WERI-Rb-1 (cell line): Measurements from ENCODE around the gene DGCR6L.
"Not testable (repeated sequence)": the region's sequence is repeated elsewhere in the genome, so short reads cannot be mapped to it uniquely, and the experiment has no call there.

ENCODE experiments used
- DNase-seq: peaks from one replicate; pipeline ENCODE4 v3.0.0-alpha.2; 2020
- H3K27ac ChIP-seq: fragments of 250-450 bp; sonication (Bioruptor Pico); 2 replicates; pipeline ENCODE4 v1.5.1; 2020; ENCODE audit warnings: mild to moderate bottlenecking, moderate library complexity
- H3K27me3 ChIP-seq: fragments of 250-450 bp; sonication (Bioruptor Pico); 2 replicates; pipeline ENCODE4 v1.5.1; 2021; ENCODE audit warnings: mild to moderate bottlenecking, low read depth, moderate library complexity; ENCODE audit not compliant: insufficient read depth, severe bottlenecking
- H3K36me3 ChIP-seq: fragments of 250-450 bp; sonication (Bioruptor Pico); 2 replicates; pipeline ENCODE4 v1.5.1; 2020; ENCODE audit warnings: mild to moderate bottlenecking, moderate library complexity
- H3K4me3 ChIP-seq: 2 replicates; pipeline ENCODE4 v1.5.1; 2011; ENCODE audit warnings: low read depth, mild to moderate bottlenecking, control low read depth, low read length
- H3K9me3 ChIP-seq: fragments of 250-450 bp; sonication (Bioruptor Pico); 2 replicates; pipeline ENCODE4 v1.5.1; 2021; ENCODE audit warnings: mild to moderate bottlenecking, moderate library complexity; ENCODE audit not compliant: severe bottlenecking
- TF ChIP-seq, protein P1 (sequence below): IDR thresholded peaks from 2 replicates; pipeline ENCODE4 v1.5.1; 2011; ENCODE audit warnings: low read depth, mild to moderate bottlenecking, control low read depth, inconsistent platforms, low read length

DGCR6L gene

DNA sequence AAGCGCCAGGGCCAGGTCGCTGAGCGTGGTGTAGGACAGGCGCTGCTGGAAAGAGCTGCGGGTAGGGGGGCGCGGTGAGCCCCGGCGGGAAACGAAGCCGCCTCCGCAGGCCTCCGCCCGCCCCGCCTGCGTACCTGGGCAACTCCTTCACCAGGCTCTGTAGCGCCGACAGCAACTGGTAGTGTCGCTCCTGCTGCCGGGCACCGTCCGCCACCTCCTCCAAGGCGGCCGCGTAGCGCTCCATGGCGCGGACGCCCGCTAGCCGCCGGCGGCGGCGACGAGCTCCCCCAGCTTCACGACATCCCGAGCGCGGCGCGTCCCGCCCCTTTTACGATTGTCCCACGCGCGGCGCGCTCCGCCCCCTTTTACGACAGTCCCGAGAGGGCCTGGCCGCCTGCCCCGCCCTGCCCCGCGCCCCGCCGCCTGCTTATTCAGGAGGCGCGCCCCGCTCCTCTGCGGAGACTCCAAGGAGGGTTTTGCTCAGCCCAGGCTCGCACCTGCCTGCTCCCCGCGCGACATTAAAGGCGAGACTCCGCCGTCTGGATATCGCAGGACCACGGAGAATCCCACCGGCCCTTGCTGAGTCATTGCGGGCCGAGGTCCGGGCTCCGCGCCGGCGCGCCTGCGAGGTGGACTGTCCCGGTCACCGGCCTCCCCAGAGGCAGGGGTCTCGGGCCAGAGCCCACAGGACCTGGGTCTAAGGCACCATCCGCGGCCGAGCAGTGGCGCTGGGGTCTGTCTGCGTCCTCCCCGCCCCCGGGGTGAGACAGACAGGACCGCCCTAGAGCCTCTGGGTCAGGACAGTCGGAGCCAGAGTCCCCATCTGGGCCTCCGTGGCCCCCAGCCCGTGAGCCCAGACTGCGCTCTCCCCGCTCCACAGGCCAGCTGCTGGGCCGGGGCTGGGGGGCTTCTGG, at the start of gene DGCR6L:
Gene DGCR6L (minus strand): TSS at position 316 of the 914 bp plus-strand sequence. CDS start 72 bp downstream, at position 244.
- no peaks in the 10 kb centered on the region for H3K36me3 ChIP-seq
- no peaks in the 10 kb centered on the region for H3K9me3 ChIP-seq
- peak within 1 kb of the TSS; percentile 81 for H3K4me3 ChIP-seq
- H3K27ac ChIP-seq: peak within 1 kb of the TSS; percentile 84
- DNase-seq: peak; percentile 97
- TF ChIP-seq, protein P1, sequence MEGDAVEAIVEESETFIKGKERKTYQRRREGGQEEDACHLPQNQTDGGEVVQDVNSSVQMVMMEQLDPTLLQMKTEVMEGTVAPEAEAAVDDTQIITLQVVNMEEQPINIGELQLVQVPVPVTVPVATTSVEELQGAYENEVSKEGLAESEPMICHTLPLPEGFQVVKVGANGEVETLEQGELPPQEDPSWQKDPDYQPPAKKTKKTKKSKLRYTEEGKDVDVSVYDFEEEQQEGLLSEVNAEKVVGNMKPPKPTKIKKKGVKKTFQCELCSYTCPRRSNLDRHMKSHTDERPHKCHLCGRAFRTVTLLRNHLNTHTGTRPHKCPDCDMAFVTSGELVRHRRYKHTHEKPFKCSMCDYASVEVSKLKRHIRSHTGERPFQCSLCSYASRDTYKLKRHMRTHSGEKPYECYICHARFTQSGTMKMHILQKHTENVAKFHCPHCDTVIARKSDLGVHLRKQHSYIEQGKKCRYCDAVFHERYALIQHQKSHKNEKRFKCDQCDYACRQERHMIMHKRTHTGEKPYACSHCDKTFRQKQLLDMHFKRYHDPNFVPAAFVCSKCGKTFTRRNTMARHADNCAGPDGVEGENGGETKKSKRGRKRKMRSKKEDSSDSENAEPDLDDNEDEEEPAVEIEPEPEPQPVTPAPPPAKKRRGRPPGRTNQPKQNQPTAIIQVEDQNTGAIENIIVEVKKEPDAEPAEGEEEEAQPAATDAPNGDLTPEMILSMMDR: 0 out of 2 replicates have a peak, but pooled peaks have one; percentile 5
- no peaks in the 10 kb centered on the region for H3K27me3 ChIP-seq

DNA sequence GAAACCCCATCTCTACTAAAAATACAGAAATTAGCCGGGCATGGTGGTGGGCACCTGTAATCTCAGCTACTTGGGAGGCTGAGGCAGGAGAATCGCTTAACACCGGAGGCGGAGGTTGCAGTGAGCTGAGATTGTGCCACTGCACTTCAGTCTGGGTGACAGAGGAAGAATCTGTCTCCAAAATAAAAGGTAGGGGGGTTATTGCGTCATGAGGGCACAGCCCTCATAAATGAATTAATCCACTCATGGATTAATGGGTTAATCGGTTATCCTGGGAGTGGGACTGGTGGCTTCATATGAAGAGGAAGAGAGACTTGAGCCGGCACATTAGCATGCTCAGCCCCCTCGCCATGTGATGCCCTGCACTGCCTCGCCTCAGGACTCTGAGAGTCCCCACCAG, 49.0 kb upstream of the DGCR6L start:
- H3K4me3 ChIP-seq, H3K36me3 ChIP-seq, H3K27me3 ChIP-seq, H3K27ac ChIP-seq, DNase-seq, H3K9me3 ChIP-seq: not testable (repeated sequence)

DNA sequence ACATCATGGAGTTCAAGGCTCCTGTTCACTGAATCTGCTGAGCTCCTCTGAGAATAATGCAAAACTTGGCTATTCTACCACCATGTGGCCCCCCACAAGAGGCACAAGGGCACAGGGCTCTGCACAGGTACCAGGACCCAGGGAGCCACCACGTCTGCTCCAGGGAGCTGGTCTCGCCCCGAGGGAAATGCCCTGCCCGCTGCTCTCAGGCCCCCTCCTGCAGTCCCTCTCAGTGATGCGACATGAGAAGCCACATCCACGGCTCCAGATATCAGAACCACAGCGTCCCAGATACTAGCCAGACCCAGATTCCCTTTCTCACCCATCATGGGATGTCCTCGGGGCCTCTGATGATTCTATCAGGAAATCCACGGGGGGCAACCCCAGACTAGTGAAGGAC, 47.0 kb upstream of the DGCR6L start:
- not testable (repeated sequence) for H3K36me3 ChIP-seq

DNA sequence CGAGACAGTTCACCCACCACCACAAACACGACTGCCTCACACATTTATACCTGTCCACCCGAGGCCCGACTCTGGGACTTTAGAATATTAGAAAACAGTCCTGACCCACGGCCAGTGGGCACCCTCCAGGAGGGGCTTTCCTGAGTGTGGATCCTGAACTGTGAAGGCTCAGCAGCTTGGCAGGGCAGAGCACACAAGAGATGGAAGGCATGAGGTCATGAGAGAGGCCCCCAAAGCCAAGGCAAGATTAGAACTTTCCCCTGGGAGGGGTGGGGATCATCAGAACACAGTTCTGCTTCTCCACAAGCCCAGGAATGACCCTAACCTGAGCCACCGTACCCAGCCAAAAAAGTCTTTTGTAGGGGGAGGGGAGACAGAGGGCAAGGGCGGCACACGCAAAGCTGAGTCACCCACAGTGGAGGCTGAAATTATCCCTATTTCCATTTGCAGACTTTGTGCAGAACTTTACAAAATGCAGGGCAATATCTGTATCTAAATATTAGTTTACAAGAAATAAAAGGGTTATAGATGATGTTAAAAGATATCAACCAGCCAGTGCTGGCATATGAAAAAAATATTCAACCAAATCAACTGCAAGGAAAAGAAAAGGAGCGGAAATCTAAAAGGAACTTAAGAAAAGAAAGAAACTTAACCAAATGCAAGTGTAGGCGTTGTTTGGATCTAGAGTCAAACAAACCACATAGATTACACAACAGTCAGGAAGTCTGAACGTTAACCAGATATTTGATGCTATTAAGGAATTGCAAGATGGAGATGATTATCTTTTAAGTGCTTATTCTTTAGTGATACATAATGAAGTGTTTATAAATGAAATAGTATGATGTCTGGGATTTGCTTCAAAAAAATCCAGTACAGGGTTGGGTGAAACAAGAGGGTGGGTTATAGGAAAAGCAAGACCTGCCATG, 44.7 kb upstream of the DGCR6L start:
- not testable (repeated sequence) for H3K27ac ChIP-seq, DNase-seq, H3K4me3 ChIP-seq

More for the DNA sequence above, 47.0 kb upstream of the DGCR6L start:
- not testable (repeated sequence) for H3K9me3 ChIP-seq, H3K27ac ChIP-seq, H3K27me3 ChIP-seq, H3K4me3 ChIP-seq, DNase-seq

DNA sequence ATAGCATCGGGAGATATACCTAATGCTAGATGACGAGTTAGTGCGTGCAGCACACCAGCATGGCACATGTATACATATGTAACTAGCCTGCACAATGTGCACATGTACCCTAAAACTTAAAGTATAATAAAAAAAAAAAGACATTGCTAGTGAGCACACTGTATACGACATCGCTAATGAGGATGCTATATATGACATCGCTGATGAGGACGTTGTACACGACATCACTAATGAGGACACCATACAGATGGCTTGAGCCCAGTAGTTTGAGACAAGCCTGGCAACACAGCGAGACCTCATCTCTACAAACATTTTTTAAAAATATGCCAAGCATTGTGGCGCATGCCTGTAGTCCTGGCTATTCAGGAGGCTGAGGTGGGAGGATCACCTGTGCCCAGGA, 42.5 kb upstream of the DGCR6L start:
- not testable (repeated sequence) for DNase-seq

More for the DNA sequence above, 44.7 kb upstream of the DGCR6L start:
- H3K36me3 ChIP-seq, H3K27me3 ChIP-seq, H3K9me3 ChIP-seq: not testable (repeated sequence)

DNA sequence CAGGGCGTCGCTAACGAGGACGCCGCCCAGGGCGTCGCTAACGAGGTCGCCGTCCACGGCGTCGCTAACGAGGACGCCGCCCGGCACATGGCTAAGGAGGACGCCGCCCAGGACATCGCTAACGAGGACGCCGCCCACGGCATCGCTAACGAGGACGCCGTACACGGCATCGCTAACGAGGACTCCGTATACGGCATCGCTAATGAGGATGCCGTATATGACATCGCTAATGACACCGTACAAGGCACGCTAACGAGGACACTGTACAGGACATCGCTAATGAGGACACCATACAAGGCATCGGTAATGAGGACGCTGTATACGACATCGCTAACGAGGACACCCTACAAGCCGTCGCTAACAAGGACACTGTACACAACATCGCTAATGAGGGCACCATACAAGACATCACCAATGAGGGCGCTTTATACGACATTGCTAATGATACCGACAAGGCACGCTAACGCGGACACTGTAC, 41.9 kb upstream of the DGCR6L start:
- H3K36me3 ChIP-seq, DNase-seq, H3K27ac ChIP-seq, H3K27me3 ChIP-seq, H3K9me3 ChIP-seq, H3K4me3 ChIP-seq: not testable (repeated sequence)

More for the DNA sequence above, 42.5 kb upstream of the DGCR6L start:
- not testable (repeated sequence) for H3K9me3 ChIP-seq, H3K27ac ChIP-seq, H3K36me3 ChIP-seq, H3K4me3 ChIP-seq, H3K27me3 ChIP-seq

DNA sequence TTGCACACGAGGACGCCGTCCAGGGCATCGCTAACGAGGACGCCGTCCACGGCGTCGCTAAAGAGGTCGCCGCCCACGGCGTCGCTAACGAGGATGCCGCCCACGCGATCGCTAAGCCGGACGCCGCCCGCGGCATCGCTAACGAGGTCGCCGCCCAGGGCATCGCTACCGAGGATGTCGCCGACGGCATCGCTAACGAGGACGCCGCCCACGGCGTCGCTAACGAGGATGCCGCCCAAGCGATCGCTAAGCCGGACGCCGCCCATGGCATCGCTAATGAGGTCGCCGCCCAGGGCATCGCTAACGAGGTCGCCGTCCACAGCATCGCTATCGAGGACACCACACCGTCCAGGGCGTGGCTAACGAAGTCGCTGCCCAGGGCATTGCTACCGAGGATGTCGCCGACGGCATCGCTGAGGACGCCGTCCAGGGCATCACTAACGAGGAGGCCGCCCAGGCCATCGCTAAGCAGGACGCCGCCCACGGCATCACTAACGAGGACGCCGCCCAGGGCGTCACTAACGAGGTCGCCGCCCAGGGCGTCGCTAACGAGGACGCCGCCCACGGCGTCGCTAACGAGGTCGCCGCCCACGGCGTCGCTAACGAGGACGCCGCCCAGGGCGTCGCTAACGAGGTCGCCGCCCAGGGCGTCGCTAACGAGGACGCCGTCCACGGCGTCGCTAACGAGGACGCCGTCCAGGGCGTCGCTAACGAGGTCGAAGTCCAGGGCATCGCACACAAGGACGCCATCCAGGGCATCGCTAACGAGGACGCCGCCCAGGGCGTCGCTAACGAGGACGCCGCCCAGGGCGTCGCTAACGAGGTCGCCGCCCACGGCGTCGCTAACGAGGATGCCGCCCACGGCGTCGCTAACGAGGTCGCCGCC, 41.2 kb upstream of the DGCR6L start:
- DNase-seq, H3K4me3 ChIP-seq, H3K27ac ChIP-seq, H3K36me3 ChIP-seq, H3K27me3 ChIP-seq, H3K9me3 ChIP-seq: not testable (repeated sequence)

DNA sequence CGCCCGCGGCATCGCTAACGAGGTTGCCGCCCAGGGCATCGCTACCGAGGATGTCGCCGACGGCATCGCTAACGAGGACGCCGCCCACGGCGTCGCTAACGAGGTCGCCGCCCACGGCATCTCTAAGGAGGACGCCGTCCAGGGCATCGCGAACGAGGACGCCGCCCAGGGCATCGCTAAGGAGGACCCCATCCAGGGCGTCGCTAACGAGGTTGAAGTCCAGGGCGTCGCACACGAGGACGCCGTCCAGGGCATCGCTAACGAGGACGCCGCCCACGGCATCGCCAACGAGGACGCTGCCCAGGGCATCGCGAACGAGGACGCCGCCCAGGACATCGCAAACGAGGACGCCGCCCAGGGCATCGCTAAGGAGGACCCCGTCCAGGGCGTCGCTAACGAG, 40.4 kb upstream of the DGCR6L start:
- H3K27ac ChIP-seq, H3K36me3 ChIP-seq, H3K9me3 ChIP-seq, DNase-seq, H3K27me3 ChIP-seq, H3K4me3 ChIP-seq: not testable (repeated sequence)

DNA sequence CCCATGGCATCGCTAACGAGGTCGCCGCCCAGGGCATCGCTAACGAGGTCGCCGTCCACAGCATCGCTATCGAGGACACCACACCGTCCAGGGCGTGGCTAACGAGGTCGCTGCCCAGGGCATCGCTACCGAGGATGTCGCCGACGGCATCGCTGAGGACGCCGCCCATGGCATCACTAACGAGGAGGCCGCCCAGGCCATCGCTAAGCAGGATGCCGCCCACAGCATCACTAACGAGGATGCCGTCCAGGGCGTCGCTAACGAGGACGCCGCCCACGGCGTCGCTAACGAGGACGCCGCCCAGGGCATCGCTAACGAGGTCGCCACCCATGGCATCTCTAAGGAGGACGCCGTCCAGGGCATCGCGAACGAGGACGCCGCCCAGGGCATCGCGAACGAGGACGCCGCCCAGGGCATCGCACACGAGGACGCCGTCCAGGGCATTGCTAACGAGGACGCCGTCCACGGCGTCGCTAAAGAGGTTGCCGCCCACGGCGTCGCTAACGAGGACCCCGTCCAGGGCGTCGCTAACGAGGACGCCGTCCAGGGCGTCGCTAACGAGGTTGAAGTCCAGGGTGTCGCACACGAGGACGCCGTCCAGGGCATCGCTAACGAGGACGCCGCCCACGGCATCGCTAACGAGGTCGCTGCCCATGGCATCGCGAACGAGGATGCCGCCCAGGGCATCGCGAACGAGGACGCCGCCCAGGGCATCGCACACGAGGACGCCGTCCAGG, 38.8 kb upstream of the DGCR6L start:
- H3K27ac ChIP-seq, DNase-seq: not testable (repeated sequence)

DNA sequence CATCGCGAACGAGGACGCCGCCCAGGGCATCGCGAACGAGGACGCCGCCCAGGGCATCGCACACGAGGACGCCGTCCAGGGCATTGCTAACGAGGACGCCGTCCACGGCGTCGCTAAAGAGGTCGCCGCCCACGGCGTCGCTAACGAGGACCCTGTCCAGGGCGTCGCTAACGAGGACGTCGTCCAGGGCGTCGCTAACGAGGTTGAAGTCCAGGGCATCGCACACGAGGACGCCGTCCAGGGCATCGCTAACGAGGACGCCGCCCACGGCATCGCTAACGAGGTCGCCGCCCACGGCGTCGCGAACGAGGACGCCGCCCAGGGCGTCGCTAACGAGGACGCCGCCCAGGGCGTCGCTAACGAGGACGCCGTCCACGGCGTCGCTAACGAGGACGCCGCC, 38.1 kb upstream of the DGCR6L start:
- H3K36me3 ChIP-seq, H3K4me3 ChIP-seq, DNase-seq, H3K27me3 ChIP-seq, H3K9me3 ChIP-seq, H3K27ac ChIP-seq: not testable (repeated sequence)

More for the DNA sequence above, 38.8 kb upstream of the DGCR6L start:
- H3K27me3 ChIP-seq, H3K36me3 ChIP-seq, H3K4me3 ChIP-seq, H3K9me3 ChIP-seq: not testable (repeated sequence)

DNA sequence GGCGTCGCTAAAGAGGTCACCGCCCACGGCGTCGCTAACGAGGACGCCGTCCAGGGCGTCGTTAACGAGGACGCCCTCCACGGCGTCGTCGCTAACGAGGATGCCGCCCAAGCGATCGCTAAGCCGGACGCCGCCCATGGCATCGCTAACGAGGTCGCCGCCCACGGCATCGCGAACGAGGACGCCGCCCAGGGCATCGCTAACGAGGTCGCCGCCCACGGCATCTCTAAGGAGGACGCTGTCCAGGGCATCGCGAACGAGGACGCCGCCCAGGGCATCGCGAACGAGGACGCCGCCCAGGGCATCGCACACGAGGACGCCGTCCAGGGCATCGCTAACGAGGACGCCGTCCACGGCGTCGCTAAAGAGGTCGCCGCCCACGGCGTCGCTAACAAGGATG, 37.0 kb upstream of the DGCR6L start:
- H3K27ac ChIP-seq: not testable (repeated sequence)

More for the DNA sequence above, 37.0 kb upstream of the DGCR6L start:
- not testable (repeated sequence) for H3K27me3 ChIP-seq, H3K4me3 ChIP-seq, DNase-seq, H3K9me3 ChIP-seq, H3K36me3 ChIP-seq
